HUES64 (cell line): ENCODE results near the gene SCNN1A.
A peak's percentile ranks its signal among the peaks of the same experiment; 100 is the strongest.

Experiments
- H3K27ac ChIP-seq: 2 replicates; pipeline ENCODE4 v1.7.0; 2013; ENCODE audit warnings: low read depth, low read length, inconsistent platforms
- H3K27me3 ChIP-seq: 2 replicates; pipeline ENCODE4 v1.6.1; 2013; ENCODE audit warnings: mild to moderate bottlenecking, low read length; ENCODE audit not compliant: insufficient read depth
- H3K36me3 ChIP-seq: 2 replicates; pipeline ENCODE4 v1.6.1; 2013; ENCODE audit warnings: mild to moderate bottlenecking, low read length; ENCODE audit not compliant: insufficient read depth
- H3K4me1 ChIP-seq: 2 replicates; pipeline ENCODE4 v1.6.1; 2013; ENCODE audit warnings: mild to moderate bottlenecking, low read length, moderate library complexity; ENCODE audit not compliant: insufficient read depth
- H3K4me3 ChIP-seq: 2 replicates; pipeline ENCODE4 v1.5.1; 2013; ENCODE audit warnings: mild to moderate bottlenecking, low read length, moderate library complexity
- H3K9ac ChIP-seq: 2 replicates; pipeline ENCODE4 v1.6.1; 2013; ENCODE audit warnings: mild to moderate bottlenecking, low read depth, low read length
- H3K9me3 ChIP-seq: 2 replicates; pipeline ENCODE4 v1.6.1; 2013; ENCODE audit warnings: low read depth, low read length; ENCODE audit not compliant: insufficient read depth
- WGBS: fragments of 150-250, 120-280 bp; methylation state at CpG from one replicate; pipeline ENCODE4 v1.1.7; 2013; ENCODE audit warnings: missing lambda C conversion rate; 5-methylcytosine and 5-hydroxymethylcytosine counted together

The SCNN1A gene

DNA sequence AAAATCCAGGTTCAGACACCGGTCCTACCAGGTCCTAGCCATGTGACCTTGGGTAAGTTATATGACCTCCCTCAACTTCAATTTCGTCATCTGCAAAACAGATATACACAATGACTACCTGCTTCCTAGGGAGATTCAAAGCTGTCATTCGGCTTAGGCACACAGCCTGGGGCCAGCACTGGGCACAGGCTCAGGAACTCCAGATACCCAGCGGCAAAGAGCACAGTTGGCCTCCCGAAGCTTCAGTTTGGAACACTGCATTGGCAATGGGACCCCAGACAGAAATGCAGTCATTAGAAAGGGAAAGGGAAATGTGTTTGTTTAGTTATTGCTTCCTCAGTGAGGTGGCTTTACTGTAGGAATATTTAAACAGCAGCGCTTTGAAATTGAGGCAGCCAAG is 53.5 kb downstream of the SCNN1A start:
- Histone ChIP-seq H3K27ac (peak overlapping the region; percentile 98), H3K9ac (no peak overlapping the region; the same call in 1 of the 2 replicates)

GRCh38 chr12:6319446-6319845 is 55.9 kb downstream of the SCNN1A start:
- WGBS: 95% methylated on average over 4 of the region's 4 CpGs
- no peak overlapping the region for H3K27ac ChIP-seq
- no peak overlapping the region for H3K9ac ChIP-seq
- no peak overlapping the region for H3K4me3 ChIP-seq
- H3K36me3 ChIP-seq: peaks cover 18% of the 10 kb centered on the region; the same call in 1 of the 2 replicates
- H3K9me3 ChIP-seq: no peaks in the 10 kb centered on the region
- peaks cover 36% of the 10 kb centered on the region for H3K4me1 ChIP-seq
- no peaks in the 10 kb centered on the region for H3K27me3 ChIP-seq

More for the DNA sequence above, 53.5 kb downstream of the SCNN1A start:
- Histone ChIP-seq H3K27me3 (no peaks in the 10 kb centered on the region), H3K36me3 (peaks cover 9% of the 10 kb centered on the region; the same call in 1 of the 2 replicates), H3K9me3 (no peaks in the 10 kb centered on the region), H3K4me3 (no peak overlapping the region), H3K4me1 (peaks cover 43% of the 10 kb centered on the region)
- 73% methylated on average over 6 of the region's 6 CpGs for whole genome bisulfite sequencing

- Histone ChIP-seq H3K27me3 (no peaks in the 10 kb centered on the region), H3K9ac (no peak overlapping the region), H3K27ac (no peak overlapping the region), H3K36me3 (peaks cover 25% of the 10 kb centered on the region), H3K9me3 (no peaks in the 10 kb centered on the region), H3K4me1 (peaks cover 28% of the 10 kb centered on the region), H3K4me3 (no peak overlapping the region)
- 94% methylated on average over 16 of the region's 16 CpGs for WGBS
Observed at GRCh38 chr12:6318440-6318879, 56.9 kb downstream of the SCNN1A start.

DNA sequence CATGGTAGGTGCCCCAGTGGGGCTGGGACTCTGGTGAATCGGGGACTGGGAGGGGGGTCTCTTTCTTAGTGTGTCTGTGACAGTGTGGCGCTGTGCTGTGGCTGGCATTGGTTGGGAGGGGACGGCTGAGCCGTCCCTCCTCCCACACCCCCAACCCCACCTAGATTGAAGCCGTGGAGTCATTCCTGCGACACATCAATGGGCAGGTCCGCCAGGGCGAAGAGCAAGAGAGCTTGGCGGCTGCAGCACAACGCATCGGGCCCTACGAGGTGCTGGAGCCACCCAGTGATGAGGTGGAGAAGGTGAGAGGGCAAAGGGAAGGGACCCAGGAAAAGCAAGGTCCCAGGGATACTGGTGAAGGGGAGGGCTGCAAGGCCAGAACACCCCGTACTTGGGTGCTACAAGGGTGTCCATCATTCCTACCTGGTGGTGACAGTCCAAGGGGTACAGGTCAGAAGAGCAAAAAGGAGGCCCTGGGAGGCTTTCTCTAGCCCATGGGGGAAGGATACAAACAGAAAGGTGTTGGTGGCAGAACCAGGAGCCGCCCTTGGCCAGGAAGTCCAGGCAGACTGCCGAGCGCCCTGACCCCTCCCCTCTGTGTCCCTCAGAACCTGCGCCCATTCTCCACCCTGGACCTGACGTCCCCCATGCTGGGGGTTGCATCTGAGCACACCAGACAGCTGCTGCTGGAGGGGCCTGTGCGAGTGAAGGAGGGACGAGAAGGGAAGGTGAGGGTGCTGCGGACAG is 57.5 kb downstream of the SCNN1A start:
- no peaks in the 10 kb centered on the region for H3K27me3 ChIP-seq
- no peak overlapping the region for H3K27ac ChIP-seq
- WGBS: 95% methylated on average over 20 of the region's 21 CpGs
- H3K9ac ChIP-seq: no peak overlapping the region
- H3K4me1 ChIP-seq: peaks cover 27% of the 10 kb centered on the region
- no peak overlapping the region for H3K4me3 ChIP-seq
- H3K36me3 ChIP-seq: peaks cover 27% of the 10 kb centered on the region
- no peaks in the 10 kb centered on the region for H3K9me3 ChIP-seq

DNA sequence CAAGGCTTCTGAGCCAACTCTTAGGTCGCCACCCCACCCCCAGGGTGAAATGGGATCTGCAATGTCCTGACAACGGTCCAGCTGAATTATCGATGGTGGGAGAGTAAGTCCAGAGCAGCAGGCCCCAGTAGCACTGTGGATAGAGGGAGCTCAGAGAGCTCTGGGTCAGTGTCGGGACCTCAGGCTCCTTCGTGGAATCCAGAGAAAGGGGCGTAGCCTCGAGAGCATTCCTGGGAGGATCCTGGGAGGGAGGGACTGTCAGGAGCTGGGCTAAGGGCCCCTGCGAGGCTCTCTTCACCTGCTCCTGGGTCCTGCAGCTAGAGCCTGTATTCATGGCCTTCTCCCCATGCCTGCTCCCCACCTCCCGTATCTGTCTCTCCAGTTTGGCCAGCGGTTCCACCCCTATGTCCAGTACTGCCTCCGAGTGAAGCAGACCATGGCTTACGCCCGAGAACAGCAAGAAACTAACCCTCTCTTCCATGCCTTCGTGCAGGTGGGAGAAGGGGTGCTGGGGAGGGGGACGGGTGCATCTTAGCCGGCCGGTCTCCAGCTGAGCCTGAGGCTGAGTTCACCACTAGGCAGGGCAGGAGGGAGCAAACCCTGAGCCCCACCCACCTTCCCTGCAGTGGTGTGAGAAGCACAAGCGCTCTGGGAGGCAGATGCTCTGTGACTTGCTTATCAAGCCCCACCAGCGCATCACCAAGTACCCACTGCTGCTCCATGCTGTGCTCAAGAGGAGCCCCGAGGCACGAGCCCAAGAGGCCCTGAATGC is 58.3 kb downstream of the SCNN1A start:
- Histone ChIP-seq H3K36me3 (peaks cover 27% of the 10 kb centered on the region), H3K27me3 (no peaks in the 10 kb centered on the region), H3K4me3 (no peak overlapping the region), H3K4me1 (peaks cover 23% of the 10 kb centered on the region), H3K9ac (no peak overlapping the region), H3K9me3 (no peaks in the 10 kb centered on the region), H3K27ac (no peak overlapping the region)
- WGBS: 71% methylated on average over 18 of the region's 21 CpGs

DNA sequence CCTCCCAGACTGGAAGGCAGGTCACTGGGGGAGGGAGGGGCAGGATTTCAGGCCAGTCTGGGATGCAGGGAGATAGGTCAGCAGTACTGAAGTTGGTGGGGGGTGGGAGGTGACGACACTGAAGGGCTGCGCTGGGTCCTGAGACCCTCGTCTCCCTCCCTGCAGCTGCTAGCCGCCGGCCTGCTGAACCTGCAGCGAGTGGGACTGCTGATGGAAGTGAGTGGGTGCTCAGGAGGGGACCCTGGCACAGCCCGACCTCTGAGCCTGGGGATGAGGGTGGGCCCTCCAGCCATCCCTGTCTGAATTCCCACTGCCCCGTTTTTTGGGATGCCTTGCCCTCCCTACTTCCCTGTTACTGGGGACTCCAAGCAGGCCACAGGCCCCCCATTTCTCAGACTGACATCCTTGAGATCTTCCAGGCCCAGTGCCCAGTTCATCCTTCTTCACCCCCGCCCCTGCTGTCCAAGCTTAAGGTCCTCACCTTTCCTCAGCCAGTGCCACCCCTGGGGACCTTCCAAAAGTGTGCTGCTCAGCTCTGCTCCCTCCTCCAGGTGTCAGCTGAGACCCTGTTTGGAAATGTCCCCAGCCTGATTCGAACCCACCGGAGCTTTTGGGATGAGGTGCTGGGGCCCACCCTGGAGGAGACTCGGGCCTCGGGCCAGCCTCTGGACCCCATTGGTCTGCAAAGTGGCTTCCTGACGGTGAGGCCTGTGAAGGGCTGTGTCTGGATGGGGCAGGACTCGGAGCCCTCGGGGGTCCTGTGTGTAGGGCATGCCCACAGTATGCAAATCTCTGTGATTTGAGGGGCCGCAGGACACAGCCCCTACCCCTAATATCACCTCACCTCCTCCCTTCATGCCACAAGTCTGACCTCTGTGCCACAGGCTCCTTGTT is 59.4 kb downstream of the SCNN1A start:
- H3K36me3 ChIP-seq: peaks cover 27% of the 10 kb centered on the region
- H3K27ac ChIP-seq: no peak overlapping the region
- 91% methylated on average over 17 of the region's 17 CpGs for WGBS
- no peak overlapping the region for H3K9ac ChIP-seq
- peaks cover 24% of the 10 kb centered on the region for H3K4me1 ChIP-seq
- no peaks in the 10 kb centered on the region for H3K27me3 ChIP-seq
- H3K4me3 ChIP-seq: no peak overlapping the region
- H3K9me3 ChIP-seq: no peaks in the 10 kb centered on the region

- Histone ChIP-seq H3K4me3 (no peak overlapping the region), H3K36me3 (peaks cover 26% of the 10 kb centered on the region), H3K9me3 (no peaks in the 10 kb centered on the region), H3K27ac (no peak overlapping the region), H3K4me1 (peaks cover 24% of the 10 kb centered on the region), H3K27me3 (peaks cover 1% of the 10 kb centered on the region), H3K9ac (no peak overlapping the region)
- 94% methylated on average over 6 of the region's 6 CpGs for WGBS
Observed at GRCh38 chr12:6315184-6315583, 60.2 kb downstream of the SCNN1A start.

DNA sequence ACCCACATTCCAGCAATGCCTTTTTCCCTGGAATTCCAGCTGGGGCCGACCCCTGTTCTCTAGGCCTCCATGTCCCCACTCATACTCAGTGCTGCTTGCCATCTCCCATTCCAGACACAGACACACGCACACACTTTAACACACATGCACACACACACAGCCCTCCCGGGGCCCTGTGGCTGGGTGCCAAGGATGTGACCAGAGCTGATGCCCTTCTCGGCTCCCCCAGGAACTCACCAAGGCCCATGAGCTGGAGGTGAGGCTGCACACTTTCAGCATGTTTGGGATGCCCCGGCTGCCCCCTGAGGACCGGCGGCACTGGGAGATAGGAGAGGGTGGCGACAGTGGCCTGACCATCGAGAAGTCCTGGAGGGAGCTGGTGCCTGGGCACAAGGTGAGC is 60.6 kb downstream of the SCNN1A start:
- Histone ChIP-seq H3K27ac (no peak overlapping the region), H3K27me3 (peaks cover 5% of the 10 kb centered on the region), H3K9me3 (no peaks in the 10 kb centered on the region), H3K4me1 (peaks cover 24% of the 10 kb centered on the region), H3K4me3 (no peak overlapping the region), H3K9ac (no peak overlapping the region), H3K36me3 (peaks cover 22% of the 10 kb centered on the region)
- WGBS: 90% methylated on average over 9 of the region's 9 CpGs

DNA sequence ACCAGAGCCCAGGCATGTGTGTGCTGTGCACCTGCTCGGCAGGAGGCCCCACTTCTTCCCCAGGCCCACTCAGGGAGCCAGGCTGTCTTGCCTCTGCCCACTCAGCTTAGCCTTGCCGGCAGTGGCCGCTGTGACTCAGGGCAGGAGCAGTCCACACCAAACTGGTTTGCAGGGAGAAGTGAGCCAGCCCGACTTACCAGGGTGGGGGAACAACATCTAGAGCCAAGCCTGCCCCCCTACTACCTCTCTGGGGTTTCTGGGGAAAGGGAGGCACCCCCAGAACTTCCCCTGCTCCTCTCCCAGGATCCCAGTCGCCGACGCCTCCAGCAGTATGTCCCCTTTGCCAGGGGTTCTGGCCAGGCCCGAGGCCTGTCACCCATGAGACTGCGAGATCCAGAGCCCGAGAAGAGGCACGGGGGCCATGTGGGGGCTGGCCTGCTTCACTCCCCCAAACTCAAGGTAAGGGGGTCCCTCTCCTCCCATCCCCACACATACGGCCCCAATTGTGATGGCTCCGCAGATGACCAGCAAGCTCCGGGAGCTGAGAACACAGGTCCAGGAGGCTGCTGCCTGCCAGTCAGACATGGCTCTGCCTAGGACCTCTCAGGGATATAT is 61.9 kb downstream of the SCNN1A start:
- peaks cover 24% of the 10 kb centered on the region for H3K4me1 ChIP-seq
- H3K4me3 ChIP-seq: no peak overlapping the region
- H3K27me3 ChIP-seq: peaks cover 6% of the 10 kb centered on the region
- no peak overlapping the region for H3K27ac ChIP-seq
- H3K9me3 ChIP-seq: no peaks in the 10 kb centered on the region
- H3K9ac ChIP-seq: no peak overlapping the region
- 96% methylated on average over 14 of the region's 14 CpGs for whole genome bisulfite sequencing
- peaks cover 17% of the 10 kb centered on the region for H3K36me3 ChIP-seq

GRCh38 chr12:6312529-6313325 is 62.6 kb downstream of the SCNN1A start:
- WGBS: 70% methylated on average over 11 of the region's 11 CpGs
- H3K4me1 ChIP-seq: peaks cover 24% of the 10 kb centered on the region
- H3K27me3 ChIP-seq: peaks cover 6% of the 10 kb centered on the region
- no peak overlapping the region for H3K27ac ChIP-seq
- peaks cover 17% of the 10 kb centered on the region for H3K36me3 ChIP-seq
- H3K9me3 ChIP-seq: no peaks in the 10 kb centered on the region
- no peak overlapping the region for H3K9ac ChIP-seq
- H3K4me3 ChIP-seq: no peak overlapping the region
